ENCODE data around the gene PHF12.
"Not testable (repeated sequence)": the region's sequence is repeated elsewhere in the genome, so short reads cannot be mapped to it uniquely, and the experiment has no call there.

The PHF12 gene

GRCh38 chr17:28896884-28897768, 54.2 kb downstream of the PHF12 start, which contains the start of gene FLOT2:
Gene FLOT2 (minus strand): TSS chr17:28897733. CDS start chr17:28897574, 159 bp downstream.
- peaks cover 13% of the 10 kb centered on the region for H3K36me3 Mint-ChIP-seq
- H3K27ac Mint-ChIP-seq = peak within 1 kb of the TSS; percentile 97
- no peaks in the 10 kb centered on the region for H3K27me3 Mint-ChIP-seq
- peak within 1 kb of the TSS; percentile 93 for H3K4me3 Mint-ChIP-seq
- H3K9me3 Mint-ChIP-seq = no peaks in the 10 kb centered on the region
- peaks cover 69% of the 10 kb centered on the region for H3K4me1 Mint-ChIP-seq

DNA sequence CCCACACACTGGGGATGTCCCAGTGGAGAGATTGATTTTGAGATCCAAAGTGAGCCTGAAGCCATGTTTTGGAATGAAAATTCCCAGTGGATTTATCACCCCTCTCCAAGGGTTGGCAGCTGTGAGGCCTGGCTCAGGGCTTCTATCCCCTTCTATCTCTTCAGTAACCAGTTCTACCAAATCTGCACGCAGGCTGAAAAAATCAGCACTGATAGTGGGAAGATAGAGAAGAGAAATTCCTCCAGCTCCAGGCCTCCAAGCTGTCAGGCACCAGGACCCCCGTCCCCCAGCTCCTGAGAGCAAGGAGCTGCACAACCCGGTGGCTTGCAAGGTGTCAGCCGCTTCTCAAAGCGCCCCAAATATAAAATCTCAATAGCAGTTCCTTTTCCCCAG, 54.8 kb downstream of the PHF12 start:
- Mint-ChIP-seq H3K4me1 (peaks cover 69% of the 10 kb centered on the region), H3K36me3 (peaks cover 16% of the 10 kb centered on the region), H3K27me3 (no peaks in the 10 kb centered on the region), H3K27ac (peak overlapping the region; percentile 94), H3K9me3 (no peaks in the 10 kb centered on the region), H3K4me3 (peak overlapping the region; percentile 93)

- peaks cover 73% of the 10 kb centered on the region for H3K4me1 Mint-ChIP-seq
- H3K27me3 Mint-ChIP-seq = no peaks in the 10 kb centered on the region
- H3K27ac Mint-ChIP-seq = peak overlapping the region; percentile 94
- peak overlapping the region; percentile 93 for H3K4me3 Mint-ChIP-seq
- no peaks in the 10 kb centered on the region for H3K9me3 Mint-ChIP-seq
- H3K36me3 Mint-ChIP-seq = peaks cover 20% of the 10 kb centered on the region
These were observed 55.4 kb downstream of the PHF12 start for GRCh38 chr17:28895794-28896447.

DNA sequence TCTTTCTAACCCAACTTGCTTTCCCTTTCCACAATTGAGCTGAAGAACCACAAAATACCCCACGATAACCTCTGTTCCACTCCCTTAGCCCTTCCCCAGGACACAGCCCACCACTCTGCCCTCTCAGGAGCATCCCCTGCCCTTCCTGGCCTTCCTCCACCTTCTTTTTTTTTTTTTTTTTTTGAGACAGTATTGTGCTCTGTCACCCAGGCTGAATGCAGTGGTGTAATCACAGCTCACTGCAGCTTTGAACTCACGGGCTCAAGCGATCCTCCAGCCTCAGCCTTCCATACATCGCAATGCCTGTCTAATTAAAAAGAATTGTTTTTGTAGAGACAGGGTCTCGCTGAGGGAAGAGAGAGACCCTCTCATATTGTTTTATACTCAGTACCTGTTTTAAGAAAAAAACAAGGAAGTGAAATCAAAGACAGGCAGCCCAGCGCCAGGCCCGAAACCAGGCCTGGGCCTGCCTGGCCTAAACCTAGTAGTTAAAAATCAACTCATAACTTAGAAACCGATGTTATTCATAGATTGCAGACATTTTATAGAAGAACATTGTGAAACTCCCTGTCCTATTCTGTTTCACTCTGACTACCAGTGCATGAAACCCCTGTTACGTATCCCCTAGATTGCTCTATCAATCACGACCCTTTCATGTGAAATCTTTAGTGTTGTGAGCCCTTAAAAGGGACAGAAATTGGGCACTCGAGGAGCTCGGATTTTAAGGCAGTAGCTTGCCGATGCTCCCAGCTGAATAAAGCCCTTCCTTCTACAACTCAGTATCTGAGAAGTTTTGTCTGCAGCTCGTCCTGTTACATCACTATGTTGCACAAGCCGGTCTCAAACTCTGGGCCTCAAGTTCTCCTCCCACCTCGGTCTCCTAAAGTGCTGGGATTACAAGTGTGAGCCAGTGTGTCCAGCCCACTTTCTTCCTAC, 57.8 kb downstream of the PHF12 start:
- Mint-ChIP-seq H3K27ac (peak overlapping the region; percentile 100), H3K4me1 (peaks cover 69% of the 10 kb centered on the region), H3K4me3 (peak overlapping the region; percentile 89), H3K36me3 (peaks cover 11% of the 10 kb centered on the region)
- H3K27me3 Mint-ChIP-seq, H3K9me3 Mint-ChIP-seq: not testable (repeated sequence)

GRCh38 chr17:28892024-28892423, 59.3 kb downstream of the PHF12 start:
- peak overlapping the region; percentile 93 for H3K27ac Mint-ChIP-seq
- H3K4me1 Mint-ChIP-seq = peaks cover 67% of the 10 kb centered on the region
- H3K36me3 Mint-ChIP-seq = peaks cover 11% of the 10 kb centered on the region

DNA sequence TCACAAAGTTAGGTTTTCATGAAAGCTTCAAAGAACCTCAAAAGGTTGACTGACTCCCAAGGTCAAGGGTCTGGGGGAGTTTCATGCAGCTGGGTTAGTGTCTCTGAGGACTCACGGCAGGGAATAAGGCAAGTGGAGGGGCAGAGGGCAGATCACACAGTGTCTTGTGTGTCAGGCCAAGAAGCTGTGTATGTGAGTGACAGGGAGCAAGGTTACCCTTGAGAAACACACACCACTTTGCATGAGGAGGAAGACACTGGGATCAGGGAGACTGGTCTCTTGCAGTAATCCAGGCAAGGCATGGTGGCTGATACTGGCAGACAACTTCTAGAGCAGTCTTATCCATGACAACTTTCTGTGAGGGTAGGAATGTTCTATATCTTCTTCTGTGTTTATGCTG, 60.1 kb downstream of the PHF12 start:
- Mint-ChIP-seq H3K9me3 (no peaks in the 10 kb centered on the region), H3K36me3 (peaks cover 11% of the 10 kb centered on the region), H3K27me3 (no peaks in the 10 kb centered on the region), H3K4me1 (peaks cover 64% of the 10 kb centered on the region), H3K4me3 (no peak overlapping the region), H3K27ac (peak overlapping the region; percentile 93)

More at GRCh38 chr17:28892024-28892423, 59.3 kb downstream of the PHF12 start:
- Mint-ChIP-seq H3K27me3 (no peaks in the 10 kb centered on the region), H3K4me3 (peak overlapping the region; percentile 53), H3K9me3 (no peaks in the 10 kb centered on the region)

DNA sequence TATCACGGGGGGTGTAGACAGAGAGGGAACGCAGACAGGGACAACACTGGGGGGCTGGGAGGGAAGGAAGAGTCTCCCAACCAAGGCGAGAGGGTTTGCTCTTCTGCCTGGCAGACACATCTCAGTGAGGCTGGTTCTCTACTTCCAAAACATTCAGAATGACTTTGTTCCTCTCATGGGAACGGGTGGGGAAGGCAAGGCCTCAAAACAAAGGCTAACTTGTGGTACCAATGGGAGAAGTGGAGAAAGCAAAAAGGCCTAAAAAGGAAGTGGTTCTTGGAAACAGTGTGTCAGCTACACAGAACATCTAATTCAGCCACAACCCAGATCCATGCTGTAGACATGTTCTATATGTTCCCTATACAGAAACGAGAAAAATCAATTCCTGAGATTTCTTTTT, 61.3 kb downstream of the PHF12 start:
- Mint-ChIP-seq H3K27me3 (no peaks in the 10 kb centered on the region), H3K36me3 (peaks cover 11% of the 10 kb centered on the region), H3K27ac (no peak overlapping the region), H3K4me1 (peaks cover 62% of the 10 kb centered on the region), H3K9me3 (no peaks in the 10 kb centered on the region), H3K4me3 (no peak overlapping the region)

DNA sequence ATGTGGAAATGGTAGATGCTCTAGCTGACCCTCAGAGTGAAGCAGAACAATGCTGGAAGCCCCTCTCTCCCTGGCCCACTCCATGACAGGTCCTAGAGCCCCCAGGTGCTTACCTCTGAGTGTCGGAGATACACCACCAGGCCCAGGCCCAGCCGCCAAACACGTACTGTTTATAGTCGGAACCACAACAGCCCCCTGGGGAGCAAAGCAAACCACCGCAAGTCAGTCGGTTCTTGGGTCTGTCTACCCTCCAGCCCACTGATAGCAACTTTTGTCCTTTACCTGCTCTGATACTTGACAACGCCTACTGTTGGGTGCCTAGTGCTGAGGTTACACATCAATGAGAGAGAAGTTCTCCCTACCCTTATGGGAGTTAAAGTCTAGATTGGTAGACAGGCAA, 62.5 kb downstream of the PHF12 start:
- no peaks in the 10 kb centered on the region for H3K9me3 Mint-ChIP-seq
- H3K4me1 Mint-ChIP-seq = peaks cover 62% of the 10 kb centered on the region

DNA sequence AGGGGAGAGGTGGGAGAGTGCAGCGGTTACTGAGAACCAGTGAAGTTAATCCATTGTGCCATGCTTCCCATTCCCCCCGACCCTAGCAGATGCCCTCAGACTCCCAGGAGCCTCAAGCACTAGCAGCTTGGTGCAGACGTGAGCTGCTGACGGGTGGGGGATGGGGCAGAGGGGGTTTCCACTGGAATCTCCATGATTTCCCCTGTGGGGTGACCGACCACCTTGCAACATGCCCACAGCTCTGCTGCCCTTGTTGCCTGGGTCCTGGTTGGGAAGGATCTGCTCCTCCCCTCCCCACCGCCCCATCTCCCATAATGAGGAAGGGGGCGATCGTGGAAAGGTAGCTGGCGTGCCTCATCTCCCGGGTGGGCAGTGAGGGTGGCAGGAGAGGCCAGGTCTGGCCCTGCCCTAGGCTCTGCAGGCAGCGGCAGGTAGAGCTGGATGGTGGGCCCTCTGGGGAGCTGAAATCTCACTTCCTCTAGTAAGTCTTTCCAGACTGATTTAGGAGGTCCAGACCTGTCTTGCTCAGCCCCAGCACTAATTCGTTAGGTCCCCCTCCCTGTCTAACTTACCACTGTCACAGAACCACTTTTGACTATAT, 63.3 kb downstream of the PHF12 start:
- no peak overlapping the region for H3K4me3 Mint-ChIP-seq
- H3K36me3 Mint-ChIP-seq = peaks cover 8% of the 10 kb centered on the region
- no peaks in the 10 kb centered on the region for H3K9me3 Mint-ChIP-seq
- peaks cover 54% of the 10 kb centered on the region for H3K4me1 Mint-ChIP-seq
- H3K27me3 Mint-ChIP-seq = no peaks in the 10 kb centered on the region
- no peak overlapping the region for H3K27ac Mint-ChIP-seq

More for the DNA sequence above, 62.5 kb downstream of the PHF12 start:
- peaks cover 11% of the 10 kb centered on the region for H3K36me3 Mint-ChIP-seq
- no peak overlapping the region for H3K27ac Mint-ChIP-seq
- no peaks in the 10 kb centered on the region for H3K27me3 Mint-ChIP-seq
- no peak overlapping the region for H3K4me3 Mint-ChIP-seq

DNA sequence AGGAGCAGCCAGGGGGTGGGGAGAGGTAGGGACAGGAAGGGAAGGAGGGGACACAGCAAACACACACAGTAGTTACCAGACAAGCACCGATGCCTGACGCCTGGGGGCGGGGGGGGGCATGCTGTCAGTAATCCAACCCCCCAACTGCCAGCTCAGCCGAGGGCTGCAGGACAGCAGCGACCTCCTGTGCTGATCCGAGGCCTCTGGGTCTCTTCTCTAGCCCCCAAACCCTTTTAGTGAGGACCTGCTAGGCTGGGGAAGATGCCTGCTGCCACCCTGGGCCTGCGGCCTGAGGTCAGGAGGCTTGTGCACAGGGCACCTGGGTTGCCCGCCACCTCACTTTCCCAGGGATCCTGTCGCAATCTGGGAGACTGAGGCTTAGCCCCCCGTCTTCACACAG, 65.4 kb downstream of the PHF12 start:
- Mint-ChIP-seq H3K36me3 (peaks cover 3% of the 10 kb centered on the region), H3K4me1 (peaks cover 35% of the 10 kb centered on the region), H3K27ac (no peak overlapping the region)

DNA sequence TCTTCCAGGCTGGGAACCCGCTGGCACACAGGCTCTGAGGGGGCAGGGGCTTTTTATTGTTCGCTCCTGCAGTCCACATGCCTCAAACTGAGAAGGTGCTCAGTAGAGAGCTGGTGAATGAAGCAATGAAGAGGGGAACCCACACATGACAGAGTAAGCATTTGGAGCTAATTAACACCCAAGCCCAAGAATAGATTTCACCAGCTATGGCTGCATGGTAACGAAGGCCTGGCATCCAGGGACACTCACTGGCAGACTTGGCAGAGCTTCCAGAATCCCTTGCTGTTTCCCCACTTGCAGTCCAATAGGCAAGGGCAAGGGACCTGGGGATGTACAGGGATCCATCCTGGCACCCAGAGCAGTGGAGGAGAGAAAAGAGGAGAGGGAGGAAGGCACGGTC, 66.0 kb downstream of the PHF12 start:
- H3K36me3 Mint-ChIP-seq = peaks cover 1% of the 10 kb centered on the region
- H3K27me3 Mint-ChIP-seq = no peaks in the 10 kb centered on the region
- no peak overlapping the region for H3K27ac Mint-ChIP-seq
- H3K4me1 Mint-ChIP-seq = peaks cover 29% of the 10 kb centered on the region
- no peaks in the 10 kb centered on the region for H3K9me3 Mint-ChIP-seq
- H3K4me3 Mint-ChIP-seq = no peak overlapping the region

More for the DNA sequence above, 65.4 kb downstream of the PHF12 start:
- H3K4me3 Mint-ChIP-seq = no peak overlapping the region
- H3K9me3 Mint-ChIP-seq = no peaks in the 10 kb centered on the region
- H3K27me3 Mint-ChIP-seq = no peaks in the 10 kb centered on the region

- peaks cover 23% of the 10 kb centered on the region for H3K4me1 Mint-ChIP-seq
- H3K36me3 Mint-ChIP-seq = peaks cover 6% of the 10 kb centered on the region
- no peaks in the 10 kb centered on the region for H3K27me3 Mint-ChIP-seq
- no peak overlapping the region for H3K27ac Mint-ChIP-seq
- H3K9me3 Mint-ChIP-seq = no peaks in the 10 kb centered on the region
- H3K4me3 Mint-ChIP-seq = no peak overlapping the region
These were observed 67.2 kb downstream of the PHF12 start for GRCh38 chr17:28883967-28884702.

DNA sequence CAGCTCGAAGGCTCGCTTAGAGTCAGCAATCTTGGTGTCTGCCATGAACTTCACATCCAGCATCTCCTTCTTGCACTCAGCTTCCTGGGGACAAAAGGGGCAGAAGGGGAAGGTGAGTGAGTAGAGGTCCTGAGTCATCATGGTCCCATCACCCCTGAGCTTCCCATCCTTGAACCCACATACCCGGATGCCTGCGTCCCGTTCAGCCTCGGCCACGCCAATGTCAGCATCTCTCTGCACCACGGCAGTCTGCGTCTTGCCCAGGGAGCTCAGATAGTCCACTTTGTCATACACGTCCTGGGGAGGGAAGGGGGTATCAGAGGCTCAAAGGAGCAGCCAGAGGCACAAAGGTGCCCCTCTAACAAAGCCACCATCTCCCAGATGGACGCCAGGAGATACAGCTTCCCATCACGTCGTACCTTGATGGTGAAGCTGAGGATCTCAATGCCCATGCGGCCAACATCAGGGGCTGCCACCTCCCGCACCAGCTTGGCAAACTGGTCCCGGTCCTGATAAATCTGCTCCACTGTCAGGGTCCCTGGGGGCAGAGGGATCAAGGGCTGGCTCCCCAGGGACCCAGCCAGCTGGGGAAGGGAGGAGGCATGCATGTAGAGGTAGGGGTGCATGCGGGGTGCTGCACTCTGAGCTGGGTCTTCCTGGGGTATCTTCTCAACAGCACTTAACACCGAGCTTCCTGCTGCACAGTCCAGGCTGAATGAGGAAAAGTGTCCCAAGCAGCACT, 69.0 kb downstream of the PHF12 start:
- Mint-ChIP-seq H3K36me3 (peaks cover 10% of the 10 kb centered on the region), H3K27ac (no peak overlapping the region), H3K9me3 (no peaks in the 10 kb centered on the region), H3K27me3 (no peaks in the 10 kb centered on the region), H3K4me1 (peaks cover 25% of the 10 kb centered on the region), H3K4me3 (no peak overlapping the region)

GRCh38 chr17:28881533-28882056, 69.7 kb downstream of the PHF12 start:
- Mint-ChIP-seq H3K4me1 (peaks cover 22% of the 10 kb centered on the region), H3K4me3 (no peak overlapping the region), H3K9me3 (no peaks in the 10 kb centered on the region), H3K36me3 (peaks cover 10% of the 10 kb centered on the region), H3K27me3 (no peaks in the 10 kb centered on the region), H3K27ac (no peak overlapping the region)
